IPS DF 19.7 (cell line): ENCODE measurements around the gene UBAP1L.
"Not testable (repeated sequence)": the region's sequence is repeated elsewhere in the genome, so short reads cannot be mapped to it uniquely, and the experiment has no call there.

ENCODE experiments used
- DNase-seq: peaks from one replicate; pipeline ENCODE4 v3.0.0-alpha.2; 2013; ENCODE audit warnings: low read depth, low spot score

The UBAP1L gene

GRCh38 chr15:65099801-65100200 is 15.2 kb downstream of the UBAP1L start:
- not testable (repeated sequence) for DNase-seq

- DNase-seq, result no peak
Observed at GRCh38 chr15:65099336-65099735, 15.7 kb downstream of the UBAP1L start.

GRCh38 chr15:65097651-65098263 is 17.2 kb downstream of the UBAP1L start:
- no peak for DNase-seq

GRCh38 chr15:65096481-65097385 is 18.3 kb downstream of the UBAP1L start:
- DNase-seq, result no peak

- DNase-seq, result no peak
Observed at GRCh38 chr15:65095747-65096104, 19.3 kb downstream of the UBAP1L start.

GRCh38 chr15:65095011-65095746 is 19.8 kb downstream of the UBAP1L start:
- no peak for DNase-seq

- no peak for DNase-seq
Observed at GRCh38 chr15:65094294-65094995, 20.6 kb downstream of the UBAP1L start.

- DNase-seq, result not testable (repeated sequence)
Observed at GRCh38 chr15:65093793-65094170, 21.2 kb downstream of the UBAP1L start.

- DNase-seq, result no peak
Observed at GRCh38 chr15:65092911-65093792, 21.8 kb downstream of the UBAP1L start.

- no peak for DNase-seq
Observed at GRCh38 chr15:65091946-65092770, 22.8 kb downstream of the UBAP1L start.

GRCh38 chr15:65089206-65089824 is 25.7 kb downstream of the UBAP1L start:
- no peak for DNase-seq

GRCh38 chr15:65088643-65089021 is 26.4 kb downstream of the UBAP1L start:
- no peak for DNase-seq

- no peak for DNase-seq
Observed at GRCh38 chr15:65087873-65088642, 26.9 kb downstream of the UBAP1L start.

- DNase-seq, result no peak
Observed at GRCh38 chr15:65087411-65087810, 27.6 kb downstream of the UBAP1L start.

- no peak for DNase-seq
Observed at GRCh38 chr15:65086680-65087111, 28.3 kb downstream of the UBAP1L start.

GRCh38 chr15:65085990-65086679 is 28.9 kb downstream of the UBAP1L start:
- no peak for DNase-seq

- no peak for DNase-seq
Observed at GRCh38 chr15:65085207-65085753, 29.7 kb downstream of the UBAP1L start.
